HepG2 (cell line): ENCODE results near the gene RPS6KA2.

ENCODE experiments used
- EZH2 ChIP-seq: conservative IDR thresholded peaks from 2 replicates; pipeline ENCODE4 v1.6.1; 2012; ENCODE audit warnings: mild to moderate bottlenecking, low read depth, low read length, moderate library complexity
- ISX ChIP-seq: sonication (generic); formaldehyde crosslinking; conservative IDR thresholded peaks from 2 replicates; pipeline ENCODE4 v1.5.0; 2020; ENCODE audit warnings: missing genetic modification reagents
- NR3C1 ChIP-seq: sonication (generic); formaldehyde crosslinking; IDR thresholded peaks from 2 replicates; pipeline ENCODE4 v1.4.0; 2020; ENCODE audit warnings: missing genetic modification reagents
- PHF21A ChIP-seq: sonication (generic); formaldehyde crosslinking; IDR thresholded peaks from 2 replicates; pipeline ENCODE4 v1.5.0; 2020; ENCODE audit warnings: mild to moderate bottlenecking, missing genetic modification reagents
- POLR2A ChIP-seq, 2 experiments: IDR thresholded peaks; 2 replicates each; pipeline ENCODE4 v1.6.1; 2011; ENCODE audit warnings: low read depth in 2 of 2, low read length in 2 of 2, mild to moderate bottlenecking in 1 of 2, moderate library complexity in 1 of 2; ENCODE audit not compliant: insufficient read depth in 1 of 2
- POLR2AphosphoS5 ChIP-seq: IDR thresholded peaks from 2 replicates; pipeline ENCODE4 v1.6.1; 2012; ENCODE audit warnings: low read depth, low read length
- RNF2 ChIP-seq: fragments of 450-650 bp; conservative IDR thresholded peaks from 2 replicates; pipeline ENCODE4 v1.6.1; 2016; ENCODE audit warnings: low read depth
- USF2 ChIP-seq, 2 experiments: sonication (generic) in 1 of 2; formaldehyde crosslinking in 1 of 2; IDR thresholded peaks; 2 replicates each; pipeline versions ENCODE4 v1.5.1 to v1.6.1; 2011 to 2020; ENCODE audit warnings: borderline replicate concordance in 1 of 2, low read depth in 1 of 2, low read length in 1 of 2, mild to moderate bottlenecking in 1 of 2, missing genetic modification reagents in 1 of 2, moderate library complexity in 1 of 2
- ZNF12 ChIP-seq: sonication (generic); formaldehyde crosslinking; IDR thresholded peaks from 2 replicates; pipeline ENCODE4 v1.5.0; 2020; ENCODE audit warnings: missing genetic modification reagents
- ZNF335 ChIP-seq: sonication (generic); formaldehyde crosslinking; IDR thresholded peaks from 2 replicates; pipeline ENCODE4 v1.4.0; 2020; ENCODE audit warnings: missing genetic modification reagents
- TF ChIP-seq, protein P1 (sequence below): sonication (generic); formaldehyde crosslinking; IDR thresholded peaks from 2 replicates; pipeline ENCODE4 v1.5.0; 2020; ENCODE audit warnings: mild to moderate bottlenecking, missing genetic modification reagents, moderate library complexity
- TF ChIP-seq, protein P2 (sequence below): sonication (generic); formaldehyde crosslinking; IDR thresholded peaks from one replicate; pipeline ENCODE4 v1.5.1; 2020; ENCODE audit warnings: mild to moderate bottlenecking, missing genetic modification reagents; ENCODE audit errors: not compliant biosample characterization

DNA sequence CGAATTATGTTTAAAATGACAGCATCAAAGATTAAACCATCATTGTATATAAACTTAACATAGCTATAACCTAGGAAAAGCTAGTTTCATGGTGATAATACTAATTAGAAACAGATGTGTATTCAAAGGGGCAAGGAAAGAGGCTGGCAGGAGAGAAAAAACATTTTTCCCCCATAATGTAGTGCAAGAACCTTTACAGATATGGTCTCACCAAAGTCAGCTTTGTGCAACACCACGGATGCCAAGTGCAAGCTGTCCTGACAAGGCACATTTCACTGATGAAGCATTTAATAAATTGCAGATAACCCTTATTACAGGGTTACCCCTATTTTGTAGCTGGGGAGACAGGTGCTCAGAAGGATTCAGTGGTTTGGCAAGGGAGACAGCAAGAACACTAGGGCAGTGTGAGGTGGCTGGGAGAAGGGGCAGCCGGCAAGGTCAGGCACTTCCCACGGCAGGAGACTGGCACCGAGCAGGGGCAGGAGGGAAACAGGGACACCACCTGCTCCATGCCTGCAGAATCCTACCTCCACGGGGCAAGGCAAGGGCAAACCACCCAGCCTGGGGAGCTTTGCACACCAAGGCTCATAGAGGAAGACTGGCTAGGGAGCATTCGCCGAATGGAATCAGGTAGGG lies 6.5 kb downstream of the RPS6KA2 start:
- TF ChIP-seq, protein P1, sequence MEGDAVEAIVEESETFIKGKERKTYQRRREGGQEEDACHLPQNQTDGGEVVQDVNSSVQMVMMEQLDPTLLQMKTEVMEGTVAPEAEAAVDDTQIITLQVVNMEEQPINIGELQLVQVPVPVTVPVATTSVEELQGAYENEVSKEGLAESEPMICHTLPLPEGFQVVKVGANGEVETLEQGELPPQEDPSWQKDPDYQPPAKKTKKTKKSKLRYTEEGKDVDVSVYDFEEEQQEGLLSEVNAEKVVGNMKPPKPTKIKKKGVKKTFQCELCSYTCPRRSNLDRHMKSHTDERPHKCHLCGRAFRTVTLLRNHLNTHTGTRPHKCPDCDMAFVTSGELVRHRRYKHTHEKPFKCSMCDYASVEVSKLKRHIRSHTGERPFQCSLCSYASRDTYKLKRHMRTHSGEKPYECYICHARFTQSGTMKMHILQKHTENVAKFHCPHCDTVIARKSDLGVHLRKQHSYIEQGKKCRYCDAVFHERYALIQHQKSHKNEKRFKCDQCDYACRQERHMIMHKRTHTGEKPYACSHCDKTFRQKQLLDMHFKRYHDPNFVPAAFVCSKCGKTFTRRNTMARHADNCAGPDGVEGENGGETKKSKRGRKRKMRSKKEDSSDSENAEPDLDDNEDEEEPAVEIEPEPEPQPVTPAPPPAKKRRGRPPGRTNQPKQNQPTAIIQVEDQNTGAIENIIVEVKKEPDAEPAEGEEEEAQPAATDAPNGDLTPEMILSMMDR (CRISPR knock-in tag): no peak
- TF ChIP-seq RNF2 (no peak), USF2 (IDR thresholded peaks at IDR 0.05; ENCODE audit: low read depth, low read length) (no peak), USF2 (CRISPR knock-in tag; IDR thresholded peaks at IDR 0.05; ENCODE audit: borderline replicate concordance) (no peak), ISX (CRISPR knock-in tag) (no peak), PHF21A (no peak), ZNF335 (no peak), ZNF12 (CRISPR knock-in tag) (no peak), POLR2A (IDR thresholded peaks at IDR 0.05; ENCODE audit: insufficient read depth in 1 of 2, low read depth in 2 of 2, low read length in 2 of 2) (no peak), NR3C1 (CRISPR knock-in tag) (no peak), EZH2 (no peak), POLR2AphosphoS5 (no peak)
- TF ChIP-seq, protein P2, sequence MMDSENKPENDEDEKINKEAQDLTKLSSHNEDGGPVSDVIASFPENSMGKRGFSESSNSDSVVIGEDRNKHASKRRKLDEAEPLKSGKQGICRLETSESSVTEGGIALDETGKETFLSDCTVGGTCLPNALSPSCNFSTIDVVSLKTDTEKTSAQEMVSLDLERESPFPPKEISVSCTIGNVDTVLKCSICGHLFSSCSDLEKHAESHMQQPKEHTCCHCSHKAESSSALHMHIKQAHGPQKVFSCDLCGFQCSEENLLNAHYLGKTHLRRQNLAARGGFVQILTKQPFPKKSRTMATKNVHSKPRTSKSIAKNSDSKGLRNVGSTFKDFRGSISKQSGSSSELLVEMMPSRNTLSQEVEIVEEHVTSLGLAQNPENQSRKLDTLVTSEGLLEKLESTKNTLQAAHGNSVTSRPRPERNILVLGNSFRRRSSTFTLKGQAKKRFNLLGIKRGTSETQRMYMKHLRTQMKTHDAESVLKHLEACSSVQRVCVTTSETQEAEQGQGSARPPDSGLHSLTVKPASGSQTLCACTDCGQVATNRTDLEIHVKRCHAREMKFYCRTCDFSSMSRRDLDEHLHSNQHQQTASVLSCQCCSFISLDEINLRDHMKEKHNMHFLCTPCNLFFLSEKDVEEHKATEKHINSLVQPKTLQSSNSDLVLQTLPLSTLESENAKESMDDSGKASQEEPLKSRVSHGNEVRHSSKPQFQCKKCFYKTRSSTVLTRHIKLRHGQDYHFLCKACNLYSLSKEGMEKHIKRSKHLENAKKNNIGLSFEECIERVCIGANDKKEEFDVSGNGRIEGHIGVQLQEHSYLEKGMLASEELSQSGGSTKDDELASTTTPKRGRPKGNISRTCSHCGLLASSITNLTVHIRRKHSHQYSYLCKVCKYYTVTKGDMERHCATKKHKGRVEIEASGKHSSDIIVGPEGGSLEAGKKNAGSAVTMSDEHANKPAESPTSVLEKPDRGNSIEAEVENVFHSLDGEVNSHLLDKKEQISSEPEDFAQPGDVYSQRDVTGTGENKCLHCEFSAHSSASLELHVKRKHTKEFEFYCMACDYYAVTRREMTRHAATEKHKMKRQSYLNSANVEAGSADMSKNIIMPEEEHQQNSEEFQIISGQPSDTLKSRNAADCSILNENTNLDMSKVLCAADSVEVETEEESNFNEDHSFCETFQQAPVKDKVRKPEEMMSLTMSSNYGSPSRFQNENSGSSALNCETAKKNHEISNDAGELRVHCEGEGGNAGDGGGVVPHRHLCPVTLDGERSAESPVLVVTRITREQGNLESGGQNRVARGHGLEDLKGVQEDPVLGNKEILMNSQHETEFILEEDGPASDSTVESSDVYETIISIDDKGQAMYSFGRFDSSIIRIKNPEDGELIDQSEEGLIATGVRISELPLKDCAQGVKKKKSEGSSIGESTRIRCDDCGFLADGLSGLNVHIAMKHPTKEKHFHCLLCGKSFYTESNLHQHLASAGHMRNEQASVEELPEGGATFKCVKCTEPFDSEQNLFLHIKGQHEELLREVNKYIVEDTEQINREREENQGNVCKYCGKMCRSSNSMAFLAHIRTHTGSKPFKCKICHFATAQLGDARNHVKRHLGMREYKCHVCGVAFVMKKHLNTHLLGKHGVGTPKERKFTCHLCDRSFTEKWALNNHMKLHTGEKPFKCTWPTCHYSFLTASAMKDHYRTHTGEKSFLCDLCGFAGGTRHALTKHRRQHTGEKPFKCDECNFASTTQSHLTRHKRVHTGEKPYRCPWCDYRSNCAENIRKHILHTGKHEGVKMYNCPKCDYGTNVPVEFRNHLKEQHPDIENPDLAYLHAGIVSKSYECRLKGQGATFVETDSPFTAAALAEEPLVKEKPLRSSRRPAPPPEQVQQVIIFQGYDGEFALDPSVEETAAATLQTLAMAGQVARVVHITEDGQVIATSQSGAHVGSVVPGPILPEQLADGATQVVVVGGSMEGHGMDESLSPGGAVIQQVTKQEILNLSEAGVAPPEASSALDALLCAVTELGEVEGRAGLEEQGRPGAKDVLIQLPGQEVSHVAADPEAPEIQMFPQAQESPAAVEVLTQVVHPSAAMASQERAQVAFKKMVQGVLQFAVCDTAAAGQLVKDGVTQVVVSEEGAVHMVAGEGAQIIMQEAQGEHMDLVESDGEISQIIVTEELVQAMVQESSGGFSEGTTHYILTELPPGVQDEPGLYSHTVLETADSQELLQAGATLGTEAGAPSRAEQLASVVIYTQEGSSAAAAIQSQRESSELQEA: no peak
